Epithelial cell of proximal tubule (primary cell): ENCODE results near the gene CBX7. TPM values are rescaled to one million over a fixed set of nuclear protein-coding genes. Genes with fewer than 3 reads are reported as not detected.
A peak's percentile ranks its signal among the peaks of the same experiment; 100 is the strongest.

ENCODE experiments used
- DNase-seq: peaks from one replicate; pipeline ENCODE4 v3.0.0-alpha.2; 2011; ENCODE audit warnings: low read depth
- H3K4me3 ChIP-seq: 2 replicates; pipeline ENCODE4 v1.5.1; 2011; ENCODE audit warnings: low read depth, mild to moderate bottlenecking, low read length
- total RNA-seq: library from RNA; depleted of rRNA; stranded (reverse); fragments of >200 nt; gene quantifications from 2 replicates; pipeline ENCODE4 v1.2.3, GENCODE V29; 2015
- TF ChIP-seq, protein P1 (sequence below): conservative IDR thresholded peaks from 2 replicates; pipeline ENCODE4 v1.5.1; 2012; ENCODE audit warnings: low read depth, mild to moderate bottlenecking, low read length

The CBX7 gene
- total RNA-seq, 1 donor from 2014 or later: 5.8 TPM

DNA sequence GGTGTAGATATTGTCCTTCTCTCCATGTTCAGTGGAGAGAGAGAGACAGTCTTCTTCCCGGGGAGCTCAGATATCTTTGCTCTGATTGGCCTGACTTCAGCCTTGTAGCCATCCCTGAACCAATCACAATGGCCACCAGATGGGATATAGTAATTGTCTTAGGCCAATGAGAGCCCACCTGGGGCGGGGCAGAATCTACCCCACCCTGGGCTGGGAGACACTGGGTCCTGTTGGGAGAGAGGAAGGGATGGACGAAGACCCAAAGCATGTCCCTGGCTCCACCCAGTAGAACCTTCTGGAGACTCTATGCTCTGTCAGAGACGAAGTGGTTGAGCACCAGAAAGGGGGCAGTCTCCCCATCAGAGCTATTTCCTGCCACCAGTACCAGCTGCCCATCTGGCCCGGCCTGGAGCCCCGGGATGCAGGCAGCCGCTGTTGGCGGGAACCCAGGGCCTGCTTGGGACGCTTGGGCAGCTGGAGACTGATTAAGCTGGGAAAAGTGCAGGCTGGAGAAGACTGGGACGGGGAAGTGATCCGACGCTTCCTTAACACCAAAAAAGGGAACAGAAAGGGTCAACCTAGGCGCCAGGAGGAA is 31.6 kb upstream of the CBX7 start:
- TF ChIP-seq, protein P1, sequence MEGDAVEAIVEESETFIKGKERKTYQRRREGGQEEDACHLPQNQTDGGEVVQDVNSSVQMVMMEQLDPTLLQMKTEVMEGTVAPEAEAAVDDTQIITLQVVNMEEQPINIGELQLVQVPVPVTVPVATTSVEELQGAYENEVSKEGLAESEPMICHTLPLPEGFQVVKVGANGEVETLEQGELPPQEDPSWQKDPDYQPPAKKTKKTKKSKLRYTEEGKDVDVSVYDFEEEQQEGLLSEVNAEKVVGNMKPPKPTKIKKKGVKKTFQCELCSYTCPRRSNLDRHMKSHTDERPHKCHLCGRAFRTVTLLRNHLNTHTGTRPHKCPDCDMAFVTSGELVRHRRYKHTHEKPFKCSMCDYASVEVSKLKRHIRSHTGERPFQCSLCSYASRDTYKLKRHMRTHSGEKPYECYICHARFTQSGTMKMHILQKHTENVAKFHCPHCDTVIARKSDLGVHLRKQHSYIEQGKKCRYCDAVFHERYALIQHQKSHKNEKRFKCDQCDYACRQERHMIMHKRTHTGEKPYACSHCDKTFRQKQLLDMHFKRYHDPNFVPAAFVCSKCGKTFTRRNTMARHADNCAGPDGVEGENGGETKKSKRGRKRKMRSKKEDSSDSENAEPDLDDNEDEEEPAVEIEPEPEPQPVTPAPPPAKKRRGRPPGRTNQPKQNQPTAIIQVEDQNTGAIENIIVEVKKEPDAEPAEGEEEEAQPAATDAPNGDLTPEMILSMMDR: no peak
- DNase-seq: no peak
- H3K4me3 ChIP-seq: peak overlapping the region; percentile 26

- TF ChIP-seq, protein P1: no peak
- no peak for DNase-seq
- H3K4me3 ChIP-seq: no peak overlapping the region
These were observed 30.1 kb upstream of the CBX7 start for GRCh38 chr22:39182478-39183030.

DNA sequence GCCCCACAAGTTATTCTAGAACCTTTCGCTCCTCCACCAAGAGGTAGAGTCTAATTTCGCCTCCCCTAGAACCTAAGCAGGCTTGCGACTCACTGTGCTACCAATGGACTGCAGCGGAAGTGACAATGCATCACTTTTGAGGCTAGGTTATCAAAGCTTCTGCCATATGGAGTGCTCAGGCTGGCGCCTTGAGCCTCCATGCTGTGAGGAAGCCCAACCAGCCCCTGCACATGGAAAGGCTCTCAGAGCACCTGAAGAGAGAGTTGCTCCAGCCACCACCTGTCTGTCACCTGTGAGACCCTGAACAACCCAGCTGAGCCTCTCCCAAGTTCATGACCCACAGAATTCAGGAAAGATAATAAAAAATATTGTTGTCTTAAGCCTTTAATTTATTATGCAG is 29.3 kb upstream of the CBX7 start:
- DNase-seq: no peak
- TF ChIP-seq, protein P1: no peak
- H3K4me3 ChIP-seq: no peak overlapping the region

DNA sequence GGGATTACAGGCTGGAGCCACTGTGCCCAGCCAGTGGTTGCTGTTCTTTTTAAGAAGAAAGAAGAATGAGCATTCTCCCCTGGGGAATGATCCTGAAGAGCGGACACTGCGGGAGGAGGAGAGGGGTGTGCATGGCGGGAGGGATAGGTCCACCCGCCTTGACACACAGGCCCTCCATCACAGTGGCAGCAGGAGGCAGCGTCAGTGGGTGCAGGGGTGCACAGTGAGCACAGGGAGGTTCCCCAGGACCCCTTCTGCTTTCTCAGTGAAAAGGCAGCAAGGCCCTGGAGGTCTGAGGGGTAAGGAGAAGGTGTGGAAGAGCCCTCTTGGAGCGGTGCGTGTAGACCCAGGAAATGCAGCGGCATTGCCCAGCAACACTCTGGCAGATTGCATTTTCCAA is 28.9 kb upstream of the CBX7 start:
- DNase-seq: no peak
- TF ChIP-seq, protein P1: no peak
- H3K4me3 ChIP-seq: no peak overlapping the region

GRCh38 chr22:39179841-39180335 is 27.4 kb upstream of the CBX7 start:
- DNase-seq: no peak
- no peak overlapping the region for H3K4me3 ChIP-seq
- TF ChIP-seq, protein P1: no peak

- no peak overlapping the region for H3K4me3 ChIP-seq
- TF ChIP-seq, protein P1: no peak
- DNase-seq: no peak
These were observed 26.9 kb upstream of the CBX7 start for GRCh38 chr22:39179401-39179827.
